ENCODE measurements around the gene C4orf50. TPM values are rescaled to one million over a fixed set of nuclear protein-coding genes. Genes with fewer than 3 reads are reported as not detected.

C4orf50 gene
- total RNA-seq, 5 donors from 2014 or later (not counting 1 experiment from before 2014, with no cell fraction given) = 0.28 to 3.0 (median 0.54) TPM

DNA sequence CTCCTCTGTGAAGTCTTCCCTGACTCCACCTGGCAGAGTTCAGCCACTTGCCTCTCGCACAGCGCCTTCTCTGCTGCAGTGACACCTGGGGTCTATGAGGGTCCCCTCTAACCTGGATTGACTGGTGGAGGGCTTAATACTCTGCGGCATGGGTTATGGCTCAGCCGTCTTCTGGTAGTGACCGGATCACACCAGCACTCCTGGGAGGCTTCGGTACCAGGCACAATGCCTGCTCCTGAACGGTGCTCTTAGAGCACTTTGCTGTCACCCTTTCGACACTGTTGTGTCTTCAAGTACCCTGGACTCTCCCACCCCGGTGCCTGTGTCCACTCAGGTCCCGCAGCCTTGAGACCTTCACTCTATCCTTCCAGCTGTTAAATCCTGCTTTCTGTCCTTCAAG lies 50.0 kb downstream of the C4orf50 start:
- 84% methylated on average over 10 of the region's 10 CpGs for WGBS (ENCODE audit: insufficient coverage)

GRCh38 chr4:5967783-5968182 lies 50.4 kb downstream of the C4orf50 start:
- peaks cover 9 to 13% of the 10 kb centered on the region in 2 donors for H3K27me3 Mint-ChIP-seq
- no peaks in the 10 kb centered on the region for H3K4me1 Mint-ChIP-seq
- CTCF ChIA-PET = no interaction called here
- Histone ChIP-seq H3K36me3 (ENCODE audit: control insufficient read depth in 2 of 2, extremely low read depth in 1 of 2, insufficient read depth in 1 of 2, low read length in 1 of 2) (no peaks in the 10 kb centered on the region), H3K4me1 (ENCODE audit: control insufficient read depth in 1 of 2, extremely low read depth in 1 of 2, insufficient read depth in 2 of 2, low read length in 2 of 2) (no peaks in the 10 kb centered on the region), H3K9me3 (no peaks in the 10 kb centered on the region), H3K4me3 (ENCODE audit: control insufficient read depth in 1 of 2, extremely low read depth in 1 of 2, low read length in 1 of 2) (no peak overlapping the region), H3K27ac (ENCODE audit: low read length) (no peak overlapping the region), H3K27me3 (replicated peaks in 1 of 2; ENCODE audit: control insufficient read depth in 2 of 2, extremely low read depth in 1 of 2, insufficient read depth in 2 of 2, low read length in 1 of 2) (peaks cover 0 to 20% of the 10 kb centered on the region in 2 experiments)
- ATAC-seq (replicated peaks in 1 of 4) (no peak), DNase-seq (no peak)
- H3K9me3 Mint-ChIP-seq = no peaks in the 10 kb centered on the region
- H3K27ac Mint-ChIP-seq = no peak overlapping the region
- POLR2A ChIA-PET = no interaction called here
- no peaks in the 10 kb centered on the region for H3K36me3 Mint-ChIP-seq
- 69% methylated on average over 5 of the region's 6 CpGs for WGBS (ENCODE audit: insufficient coverage)
- no peak overlapping the region for H3K4me3 Mint-ChIP-seq

More for the DNA sequence above, 50.0 kb downstream of the C4orf50 start:
- ChIA-PET POLR2A (no interaction called here), CTCF (no interaction called here)
- Histone ChIP-seq H3K4me3 (ENCODE audit: control insufficient read depth in 1 of 2, extremely low read depth in 1 of 2, low read length in 1 of 2) (no peak overlapping the region), H3K27me3 (replicated peaks in 1 of 2; ENCODE audit: control insufficient read depth in 2 of 2, extremely low read depth in 1 of 2, insufficient read depth in 2 of 2, low read length in 1 of 2) (peaks cover 0 to 23% of the 10 kb centered on the region in 2 experiments), H3K36me3 (ENCODE audit: control insufficient read depth in 2 of 2, extremely low read depth in 1 of 2, insufficient read depth in 1 of 2, low read length in 1 of 2) (no peaks in the 10 kb centered on the region), H3K4me1 (ENCODE audit: control insufficient read depth in 1 of 2, extremely low read depth in 1 of 2, insufficient read depth in 2 of 2, low read length in 2 of 2) (no peaks in the 10 kb centered on the region), H3K9me3 (no peaks in the 10 kb centered on the region), H3K27ac (ENCODE audit: low read length) (no peak overlapping the region)
- DNase-seq = no peak
- Mint-ChIP-seq H3K27ac (no peak overlapping the region), H3K4me3 (no peak overlapping the region), H3K4me1 (no peaks in the 10 kb centered on the region), H3K27me3 (peaks cover 9 to 15% of the 10 kb centered on the region in 2 donors), H3K36me3 (no peaks in the 10 kb centered on the region), H3K9me3 (no peaks in the 10 kb centered on the region)
- no peak for ATAC-seq (replicated peaks in 1 of 4)

GRCh38 chr4:5965225-5965624 lies 53.0 kb downstream of the C4orf50 start:
- Histone ChIP-seq H3K36me3 (ENCODE audit: control insufficient read depth in 2 of 2, extremely low read depth in 1 of 2, insufficient read depth in 1 of 2, low read length in 1 of 2) (no peaks in the 10 kb centered on the region), H3K9me3 (no peaks in the 10 kb centered on the region), H3K27ac (ENCODE audit: low read length) (no peak overlapping the region), H3K4me1 (ENCODE audit: control insufficient read depth in 1 of 2, extremely low read depth in 1 of 2, insufficient read depth in 2 of 2, low read length in 2 of 2) (no peaks in the 10 kb centered on the region), H3K4me3 (ENCODE audit: control insufficient read depth in 1 of 2, extremely low read depth in 1 of 2, low read length in 1 of 2) (no peak overlapping the region), H3K27me3 (replicated peaks in 1 of 2; ENCODE audit: control insufficient read depth in 2 of 2, extremely low read depth in 1 of 2, insufficient read depth in 2 of 2, low read length in 1 of 2) (peaks cover 0 to 9% of the 10 kb centered on the region in 2 experiments)
- Mint-ChIP-seq H3K36me3 (no peaks in the 10 kb centered on the region), H3K4me3 (no peak overlapping the region), H3K27ac (no peak overlapping the region), H3K27me3 (peaks cover 6 to 7% of the 10 kb centered on the region in 2 donors), H3K9me3 (no peaks in the 10 kb centered on the region), H3K4me1 (no peaks in the 10 kb centered on the region)
- ChIA-PET CTCF (no interaction called here), POLR2A (no interaction called here)
- ATAC-seq (replicated peaks in 1 of 4) (no peak), DNase-seq (no peak)
- 82% methylated on average over 7 of the region's 9 CpGs for WGBS (ENCODE audit: insufficient coverage)

GRCh38 chr4:5964030-5964429 lies 54.2 kb downstream of the C4orf50 start:
- H3K9me3 Mint-ChIP-seq = no peaks in the 10 kb centered on the region
- ATAC-seq (replicated peaks in 1 of 4) (no peak), DNase-seq (no peak)
- no peaks in the 10 kb centered on the region for H3K36me3 ChIP-seq (ENCODE audit: control insufficient read depth in 2 of 2, extremely low read depth in 1 of 2, insufficient read depth in 1 of 2, low read length in 1 of 2)
- H3K4me3 Mint-ChIP-seq = no peak overlapping the region
- H3K36me3 Mint-ChIP-seq = no peaks in the 10 kb centered on the region
- H3K27ac Mint-ChIP-seq = no peak overlapping the region
- H3K4me3 ChIP-seq (ENCODE audit: control insufficient read depth in 1 of 2, extremely low read depth in 1 of 2, low read length in 1 of 2) = no peak overlapping the region
- H3K27me3 Mint-ChIP-seq = peaks cover 0 to 4% of the 10 kb centered on the region in 2 donors
- peaks cover 0 to 7% of the 10 kb centered on the region in 2 experiments for H3K27me3 ChIP-seq (replicated peaks in 1 of 2; ENCODE audit: control insufficient read depth in 2 of 2, extremely low read depth in 1 of 2, insufficient read depth in 2 of 2, low read length in 1 of 2)
- WGBS (ENCODE audit: insufficient coverage) = 35% methylated on average over 5 of the region's 5 CpGs
- no peaks in the 10 kb centered on the region for H3K4me1 ChIP-seq (ENCODE audit: control insufficient read depth in 1 of 2, extremely low read depth in 1 of 2, insufficient read depth in 2 of 2, low read length in 2 of 2)
- CTCF ChIA-PET = no interaction called here
- H3K4me1 Mint-ChIP-seq = no peaks in the 10 kb centered on the region
- H3K27ac ChIP-seq (ENCODE audit: low read length) = no peak overlapping the region
- H3K9me3 ChIP-seq = no peaks in the 10 kb centered on the region
- POLR2A ChIA-PET = no interaction called here

GRCh38 chr4:5963611-5964010 lies 54.6 kb downstream of the C4orf50 start:
- ChIA-PET POLR2A (no interaction called here), CTCF (no interaction called here)
- Histone ChIP-seq H3K4me1 (ENCODE audit: control insufficient read depth in 1 of 2, extremely low read depth in 1 of 2, insufficient read depth in 2 of 2, low read length in 2 of 2) (no peaks in the 10 kb centered on the region), H3K36me3 (ENCODE audit: control insufficient read depth in 2 of 2, extremely low read depth in 1 of 2, insufficient read depth in 1 of 2, low read length in 1 of 2) (no peaks in the 10 kb centered on the region), H3K27me3 (replicated peaks in 1 of 2; ENCODE audit: control insufficient read depth in 2 of 2, extremely low read depth in 1 of 2, insufficient read depth in 2 of 2, low read length in 1 of 2) (peaks cover 0 to 7% of the 10 kb centered on the region in 2 experiments), H3K9me3 (no peaks in the 10 kb centered on the region), H3K27ac (ENCODE audit: low read length) (no peak overlapping the region), H3K4me3 (ENCODE audit: control insufficient read depth in 1 of 2, extremely low read depth in 1 of 2, low read length in 1 of 2) (no peak overlapping the region)
- Mint-ChIP-seq H3K4me3 (no peak overlapping the region), H3K36me3 (no peaks in the 10 kb centered on the region), H3K9me3 (no peaks in the 10 kb centered on the region), H3K4me1 (no peaks in the 10 kb centered on the region), H3K27me3 (peaks cover 0 to 4% of the 10 kb centered on the region in 2 donors), H3K27ac (no peak overlapping the region)
- WGBS (ENCODE audit: insufficient coverage) = 50% methylated on average over 1 of the region's 2 CpGs
- DNase-seq = no peak
- ATAC-seq (replicated peaks in 1 of 4) = no peak

GRCh38 chr4:5962416-5962815 lies 55.8 kb downstream of the C4orf50 start:
- no peak overlapping the region for H3K4me3 Mint-ChIP-seq
- H3K36me3 ChIP-seq (ENCODE audit: control insufficient read depth in 2 of 2, extremely low read depth in 1 of 2, insufficient read depth in 1 of 2, low read length in 1 of 2) = no peaks in the 10 kb centered on the region
- H3K9me3 ChIP-seq = no peaks in the 10 kb centered on the region
- peaks cover 0 to 4% of the 10 kb centered on the region in 2 donors for H3K27me3 Mint-ChIP-seq
- H3K4me3 ChIP-seq (ENCODE audit: control insufficient read depth in 1 of 2, extremely low read depth in 1 of 2, low read length in 1 of 2) = no peak overlapping the region
- 67% methylated on average over 1 of the region's 6 CpGs for WGBS (ENCODE audit: insufficient coverage)
- ATAC-seq (replicated peaks in 1 of 4) = no peak
- no peaks in the 10 kb centered on the region for H3K4me1 ChIP-seq (ENCODE audit: control insufficient read depth in 1 of 2, extremely low read depth in 1 of 2, insufficient read depth in 2 of 2, low read length in 2 of 2)
- POLR2A ChIA-PET = no interaction called here
- H3K4me1 Mint-ChIP-seq = no peaks in the 10 kb centered on the region
- CTCF ChIA-PET = no interaction called here
- H3K36me3 Mint-ChIP-seq = no peaks in the 10 kb centered on the region
- peaks cover 0 to 7% of the 10 kb centered on the region in 2 experiments for H3K27me3 ChIP-seq (replicated peaks in 1 of 2; ENCODE audit: control insufficient read depth in 2 of 2, extremely low read depth in 1 of 2, insufficient read depth in 2 of 2, low read length in 1 of 2)
- no peak overlapping the region for H3K27ac ChIP-seq (ENCODE audit: low read length)
- H3K27ac Mint-ChIP-seq = no peak overlapping the region
- no peak for DNase-seq
- H3K9me3 Mint-ChIP-seq = no peaks in the 10 kb centered on the region

Measured in T-cell (primary cell).